A673 (cell line): Measurements from ENCODE around the gene DPYD.

ENCODE experiments used
- EZH2 ChIP-seq: fragments of 200-600 bp; sonication (generic); IDR thresholded peaks from 2 replicates; pipeline ENCODE4 v1.6.1; 2017; ENCODE audit warnings: borderline replicate concordance, low read depth, mild to moderate bottlenecking, mixed read lengths, antibody characterized with exemption, low read length; ENCODE audit not compliant: poor library complexity, severe bottlenecking
- TF ChIP-seq, protein P1 (sequence below): fragments of 300-800, 200-600 bp; sonication (generic); conservative IDR thresholded peaks from 2 replicates; pipeline ENCODE4 v1.5.1; 2017; ENCODE audit warnings: low read depth, mild to moderate bottlenecking, antibody characterized with exemption, low read length, moderate library complexity, mixed read lengths

DNA sequence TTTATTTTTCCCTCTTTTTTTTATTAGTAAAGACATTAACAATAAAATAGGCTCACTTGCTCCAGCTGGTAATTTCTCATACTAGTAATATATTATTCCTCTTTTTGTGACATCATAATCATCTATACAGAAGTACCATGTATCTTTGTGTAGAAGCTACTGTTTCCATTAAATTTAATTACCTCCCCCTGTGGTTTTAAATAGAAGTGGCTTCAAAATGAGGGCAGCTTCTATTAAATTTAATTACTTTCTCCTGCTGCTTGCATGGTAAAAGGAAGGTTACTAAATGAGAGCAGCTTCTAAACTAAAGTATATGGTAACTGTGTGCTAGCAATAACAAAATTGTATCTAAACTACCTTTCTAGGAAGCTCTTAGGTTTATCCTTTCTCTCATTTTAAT is 94.0 kb downstream of the DPYD start:
- TF ChIP-seq, protein P1, sequence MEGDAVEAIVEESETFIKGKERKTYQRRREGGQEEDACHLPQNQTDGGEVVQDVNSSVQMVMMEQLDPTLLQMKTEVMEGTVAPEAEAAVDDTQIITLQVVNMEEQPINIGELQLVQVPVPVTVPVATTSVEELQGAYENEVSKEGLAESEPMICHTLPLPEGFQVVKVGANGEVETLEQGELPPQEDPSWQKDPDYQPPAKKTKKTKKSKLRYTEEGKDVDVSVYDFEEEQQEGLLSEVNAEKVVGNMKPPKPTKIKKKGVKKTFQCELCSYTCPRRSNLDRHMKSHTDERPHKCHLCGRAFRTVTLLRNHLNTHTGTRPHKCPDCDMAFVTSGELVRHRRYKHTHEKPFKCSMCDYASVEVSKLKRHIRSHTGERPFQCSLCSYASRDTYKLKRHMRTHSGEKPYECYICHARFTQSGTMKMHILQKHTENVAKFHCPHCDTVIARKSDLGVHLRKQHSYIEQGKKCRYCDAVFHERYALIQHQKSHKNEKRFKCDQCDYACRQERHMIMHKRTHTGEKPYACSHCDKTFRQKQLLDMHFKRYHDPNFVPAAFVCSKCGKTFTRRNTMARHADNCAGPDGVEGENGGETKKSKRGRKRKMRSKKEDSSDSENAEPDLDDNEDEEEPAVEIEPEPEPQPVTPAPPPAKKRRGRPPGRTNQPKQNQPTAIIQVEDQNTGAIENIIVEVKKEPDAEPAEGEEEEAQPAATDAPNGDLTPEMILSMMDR: no peak
- TF ChIP-seq EZH2: no peak
